Measurements from ENCODE around the gene ZNF44. TPM values are rescaled to one million over a fixed set of nuclear protein-coding genes. Genes with fewer than 3 reads are reported as not detected.

ZNF44 gene
- total RNA-seq, 1 experiment from 2014 or later = 3.6 TPM

GRCh38 chr19:12284631-12285030 lies 10.1 kb downstream of the ZNF44 start (continued):
- TF ChIP-seq, protein P1, sequence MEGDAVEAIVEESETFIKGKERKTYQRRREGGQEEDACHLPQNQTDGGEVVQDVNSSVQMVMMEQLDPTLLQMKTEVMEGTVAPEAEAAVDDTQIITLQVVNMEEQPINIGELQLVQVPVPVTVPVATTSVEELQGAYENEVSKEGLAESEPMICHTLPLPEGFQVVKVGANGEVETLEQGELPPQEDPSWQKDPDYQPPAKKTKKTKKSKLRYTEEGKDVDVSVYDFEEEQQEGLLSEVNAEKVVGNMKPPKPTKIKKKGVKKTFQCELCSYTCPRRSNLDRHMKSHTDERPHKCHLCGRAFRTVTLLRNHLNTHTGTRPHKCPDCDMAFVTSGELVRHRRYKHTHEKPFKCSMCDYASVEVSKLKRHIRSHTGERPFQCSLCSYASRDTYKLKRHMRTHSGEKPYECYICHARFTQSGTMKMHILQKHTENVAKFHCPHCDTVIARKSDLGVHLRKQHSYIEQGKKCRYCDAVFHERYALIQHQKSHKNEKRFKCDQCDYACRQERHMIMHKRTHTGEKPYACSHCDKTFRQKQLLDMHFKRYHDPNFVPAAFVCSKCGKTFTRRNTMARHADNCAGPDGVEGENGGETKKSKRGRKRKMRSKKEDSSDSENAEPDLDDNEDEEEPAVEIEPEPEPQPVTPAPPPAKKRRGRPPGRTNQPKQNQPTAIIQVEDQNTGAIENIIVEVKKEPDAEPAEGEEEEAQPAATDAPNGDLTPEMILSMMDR (IDR thresholded peaks at IDR 0.05 in 2 of 3, conservative IDR thresholded peaks at IDR 0.05 in 1 of 3; ENCODE audit: borderline replicate concordance in 1 of 3, insufficient read depth in 1 of 3, low read depth in 2 of 3, low read length in 2 of 3) = no peak
- no peak for TF ChIP-seq EGR1 (IDR thresholded peaks at IDR 0.05; ENCODE audit: low read depth)
- TF ChIP-seq POLR2AphosphoS5 (IDR thresholded peaks at IDR 0.05; ENCODE audit: low read depth, low read length) = no peak
- TF ChIP-seq, protein P2, sequence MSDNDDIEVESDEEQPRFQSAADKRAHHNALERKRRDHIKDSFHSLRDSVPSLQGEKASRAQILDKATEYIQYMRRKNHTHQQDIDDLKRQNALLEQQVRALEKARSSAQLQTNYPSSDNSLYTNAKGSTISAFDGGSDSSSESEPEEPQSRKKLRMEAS (IDR thresholded peaks at IDR 0.05) = no peak
- TF ChIP-seq FOSL1 (IDR thresholded peaks at IDR 0.05; ENCODE audit: low read depth) = no peak
- no peak for TF ChIP-seq EZH2phosphoT487 (IDR thresholded peaks at IDR 0.05; ENCODE audit: borderline replicate concordance)

DNA sequence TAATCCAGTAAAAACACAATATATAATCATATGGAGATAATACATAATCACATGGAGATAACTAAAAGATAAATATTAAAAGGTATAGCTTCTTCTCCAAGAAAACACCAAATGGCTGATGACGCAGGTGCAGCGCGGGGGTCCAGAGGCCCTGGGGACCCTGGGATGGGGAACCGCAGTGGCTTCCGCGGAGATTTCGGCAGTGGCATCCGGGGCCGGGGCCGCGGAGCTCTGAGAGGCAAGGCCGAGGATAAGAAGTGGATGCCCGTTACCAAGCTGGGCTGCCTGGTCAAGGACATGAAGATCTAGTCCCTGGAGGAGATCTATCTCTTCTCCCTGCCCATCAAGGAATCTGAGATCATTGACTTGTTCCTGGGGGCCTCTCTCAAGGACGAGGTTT lies 10.5 kb downstream of the ZNF44 start:
- TF ChIP-seq RAD21 (IDR thresholded peaks at IDR 0.05; ENCODE audit: low read depth) (no peak), POLR2AphosphoS5 (IDR thresholded peaks at IDR 0.05; ENCODE audit: low read depth, low read length) (no peak), ZNF274 (IDR thresholded peaks at IDR 0.05; ENCODE audit: low read depth, low read length) (no peak), SRF (IDR thresholded peaks at IDR 0.05; ENCODE audit: low read depth) (no peak), EGR1 (IDR thresholded peaks at IDR 0.05; ENCODE audit: low read depth) (no peak)
- RAD21 ChIA-PET (ENCODE audit: low non-redundant PET in 1 of 2, low total read pairs in 2 of 2, uncharacterized antibody in 2 of 2, unreplicated experiment in 2 of 2) = no interaction called here
- intact Hi-C loops (cut with micrococcal nuclease) = no loop called here
- H3K36me3 ChIP-seq (ENCODE audit: control insufficient read depth in 1 of 2, insufficient read depth in 2 of 2, low read length in 2 of 2) = no peaks in the 10 kb centered on the region
- H3K27ac ChIP-seq (ENCODE audit: low read depth, low read length) = no peak overlapping the region
- no peaks in the 10 kb centered on the region for H3K79me2 ChIP-seq (ENCODE audit: insufficient read depth, low read length)
- no peak overlapping the region for H2AFZ ChIP-seq (ENCODE audit: low read depth, low read length, poor library complexity, severe bottlenecking)
- no peak overlapping the region for H3K4me3 ChIP-seq (replicated peaks in 1 of 2; ENCODE audit: low read depth in 1 of 2, low read length in 2 of 2)
- no peaks in the 10 kb centered on the region for H3K9me2 ChIP-seq (ENCODE audit: insufficient read depth)
- ATAC-seq = no peak
- H3K4me1 ChIP-seq (ENCODE audit: control insufficient read depth in 1 of 2, insufficient read depth in 2 of 2, low read length in 2 of 2) = peaks cover 3 to 6% of the 10 kb centered on the region in 2 experiments; a peak in 3 of 4 replicates
- H3K4me2 ChIP-seq (ENCODE audit: low read length) = no peak overlapping the region
- DNase-seq (ENCODE audit: low read depth, low spot score) = no peak
- H3K9ac ChIP-seq (ENCODE audit: low read length) = no peak overlapping the region
- H3K9me3 ChIP-seq (ENCODE audit: control insufficient read depth in 1 of 2, insufficient read depth in 1 of 2, low read depth in 1 of 2, low read length in 2 of 2) = peaks cover 4 to 9% of the 10 kb centered on the region in 2 experiments; a peak in 1 of 4 replicates
- H3K27me3 ChIP-seq (ENCODE audit: insufficient read depth, low read length) = no peaks in the 10 kb centered on the region
- POLR2A ChIA-PET = no interaction called here
- H4K20me1 ChIP-seq (ENCODE audit: insufficient read depth) = no peaks in the 10 kb centered on the region
- BruUV-seq (replicated peaks) = no TSS peak
- CTCF ChIA-PET = no interaction called here

Measured in HCT116 (cell line).